NCI-H82 (cell line): ENCODE results near the gene SEPTIN11.
"Not testable (repeated sequence)": the region's sequence is repeated elsewhere in the genome, so short reads cannot be mapped to it uniquely, and the experiment has no call there.

Experiments used
- DNase-seq: peaks from one replicate; lab custom pipeline; 2025; lab: John Stamatoyannopoulos, UW

The SEPTIN11 gene

GRCh38 chr4:76952071-76952470 lies 2.5 kb downstream of the SEPTIN11 start:
- no peak for DNase-seq

- peak; percentile 19 for DNase-seq
These were observed 3.4 kb downstream of the SEPTIN11 start for GRCh38 chr4:76952656-76953582.

- DNase-seq = no peak
These were observed 4.4 kb downstream of the SEPTIN11 start for GRCh38 chr4:76953956-76954355.

- DNase-seq = no peak
These were observed 4.9 kb downstream of the SEPTIN11 start for GRCh38 chr4:76954489-76954888.

- no peak for DNase-seq
These were observed 5.6 kb downstream of the SEPTIN11 start for GRCh38 chr4:76955182-76955581.

GRCh38 chr4:76957004-76957738 lies 7.6 kb downstream of the SEPTIN11 start:
- peak; percentile 33 for DNase-seq

- no peak for DNase-seq
These were observed 9.3 kb downstream of the SEPTIN11 start for GRCh38 chr4:76958891-76959290.

GRCh38 chr4:76960014-76960413 lies 10.5 kb downstream of the SEPTIN11 start:
- no peak for DNase-seq

- no peak for DNase-seq
These were observed 13.0 kb downstream of the SEPTIN11 start for GRCh38 chr4:76962406-76963130.

GRCh38 chr4:76963131-76963750 lies 13.7 kb downstream of the SEPTIN11 start:
- no peak for DNase-seq

GRCh38 chr4:76963927-76964326 lies 14.4 kb downstream of the SEPTIN11 start:
- DNase-seq = not testable (repeated sequence)

- DNase-seq = no peak
These were observed 15.2 kb downstream of the SEPTIN11 start for GRCh38 chr4:76964769-76965168.

GRCh38 chr4:76965866-76966579 lies 16.5 kb downstream of the SEPTIN11 start:
- DNase-seq = no peak

GRCh38 chr4:76968937-76969336 lies 19.4 kb downstream of the SEPTIN11 start:
- no peak for DNase-seq

- DNase-seq = no peak
These were observed 19.9 kb downstream of the SEPTIN11 start for GRCh38 chr4:76969495-76969894.

GRCh38 chr4:76969941-76970529 lies 20.5 kb downstream of the SEPTIN11 start:
- no peak for DNase-seq

GRCh38 chr4:76972306-76972705 lies 22.8 kb downstream of the SEPTIN11 start:
- DNase-seq = no peak

GRCh38 chr4:76974150-76974549 lies 24.6 kb downstream of the SEPTIN11 start:
- DNase-seq = no peak

- DNase-seq = no peak
These were observed 27.6 kb downstream of the SEPTIN11 start for GRCh38 chr4:76977113-76977512.

- DNase-seq = no peak
These were observed 28.3 kb downstream of the SEPTIN11 start for GRCh38 chr4:76977736-76978350.
